Left hindlimb (tissue), 1 donor: ENCODE results near the gene POP4.
"Not testable (repeated sequence)": the region's sequence is repeated elsewhere in the genome, so short reads cannot be mapped to it uniquely, and the experiment has no call there.

Experiments used
- DNase-seq: peaks from one replicate; pipeline ENCODE4 v3.0.0-alpha.2; 2018

The POP4 gene

DNA sequence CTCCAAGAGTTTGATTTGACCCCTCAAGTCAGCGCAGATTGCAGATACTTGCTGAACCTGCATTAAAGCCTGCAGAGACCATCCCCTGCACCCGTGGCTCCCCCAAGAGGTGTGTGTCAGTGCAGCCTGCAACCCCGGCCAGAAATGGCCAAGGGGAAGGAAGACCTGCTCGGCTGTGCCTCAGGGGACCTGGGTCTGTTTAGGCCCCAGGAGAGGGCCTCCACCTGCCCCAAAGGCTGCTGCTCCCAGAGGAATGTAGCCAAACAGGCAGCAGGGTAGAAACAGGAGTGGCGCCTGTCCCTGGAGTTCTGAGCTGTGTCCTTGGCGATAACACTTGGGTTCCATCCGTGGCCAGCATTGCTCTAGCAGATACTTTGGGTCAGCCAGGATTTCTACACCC, 8.0 kb downstream of the POP4 start:
- no peak for DNase-seq

GRCh38 chr19:29614780-29615179, 8.7 kb downstream of the POP4 start:
- DNase-seq = no peak

DNA sequence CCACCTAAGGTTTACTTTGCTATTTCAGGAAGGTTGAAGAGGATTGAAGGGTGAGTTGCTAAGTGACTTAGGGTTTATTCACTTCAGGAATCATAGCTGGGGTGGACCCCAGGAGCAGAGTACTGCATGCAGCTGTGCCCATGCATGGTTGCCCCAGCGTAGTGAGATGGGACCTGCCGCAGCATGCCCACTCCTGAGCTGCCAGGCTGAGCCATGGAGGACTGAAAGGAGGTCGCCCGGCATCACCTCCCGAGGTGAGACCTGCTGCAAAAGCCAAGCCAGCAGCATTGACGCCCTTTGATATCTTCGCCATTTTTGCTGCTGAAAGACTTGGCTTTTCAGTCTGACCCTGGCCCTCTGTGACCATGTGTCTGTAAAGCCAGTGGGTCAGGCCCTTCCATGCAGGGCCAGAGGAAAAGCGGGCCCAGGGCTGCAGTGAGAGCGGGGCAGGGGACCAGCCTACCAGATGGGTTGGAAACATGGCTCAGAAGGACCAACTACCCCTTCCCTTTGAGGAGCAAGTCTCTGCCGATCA, 9.9 kb downstream of the POP4 start:
- DNase-seq = no peak

- no peak for DNase-seq
These were observed 10.5 kb downstream of the POP4 start for GRCh38 chr19:29616541-29616940.

- DNase-seq = no peak
These were observed 11.5 kb downstream of the POP4 start for GRCh38 chr19:29617366-29618266.

- no peak for DNase-seq
These were observed 12.4 kb downstream of the POP4 start for GRCh38 chr19:29618434-29618833.

GRCh38 chr19:29618871-29619270, 12.8 kb downstream of the POP4 start:
- no peak for DNase-seq

DNA sequence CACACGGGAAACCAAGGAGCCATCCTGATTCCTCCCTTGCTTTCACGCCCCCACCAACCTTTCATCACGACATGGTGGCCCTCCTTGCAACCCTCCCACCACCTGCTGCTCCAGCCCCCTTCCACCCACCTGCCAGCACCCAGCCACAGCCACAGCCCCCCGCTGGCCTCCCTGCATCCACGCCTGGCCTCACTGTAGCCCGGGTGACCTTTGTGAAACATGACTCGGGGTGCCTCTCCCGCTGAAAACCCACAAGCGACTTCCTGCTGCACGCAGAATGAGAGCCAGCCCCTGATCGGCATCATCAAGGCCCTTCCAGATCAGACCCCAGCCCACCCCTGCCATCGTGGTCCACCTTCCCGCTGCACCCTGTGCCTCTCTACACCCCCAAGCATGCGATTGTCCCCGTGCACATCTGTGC, 14.9 kb downstream of the POP4 start:
- DNase-seq = no peak

DNA sequence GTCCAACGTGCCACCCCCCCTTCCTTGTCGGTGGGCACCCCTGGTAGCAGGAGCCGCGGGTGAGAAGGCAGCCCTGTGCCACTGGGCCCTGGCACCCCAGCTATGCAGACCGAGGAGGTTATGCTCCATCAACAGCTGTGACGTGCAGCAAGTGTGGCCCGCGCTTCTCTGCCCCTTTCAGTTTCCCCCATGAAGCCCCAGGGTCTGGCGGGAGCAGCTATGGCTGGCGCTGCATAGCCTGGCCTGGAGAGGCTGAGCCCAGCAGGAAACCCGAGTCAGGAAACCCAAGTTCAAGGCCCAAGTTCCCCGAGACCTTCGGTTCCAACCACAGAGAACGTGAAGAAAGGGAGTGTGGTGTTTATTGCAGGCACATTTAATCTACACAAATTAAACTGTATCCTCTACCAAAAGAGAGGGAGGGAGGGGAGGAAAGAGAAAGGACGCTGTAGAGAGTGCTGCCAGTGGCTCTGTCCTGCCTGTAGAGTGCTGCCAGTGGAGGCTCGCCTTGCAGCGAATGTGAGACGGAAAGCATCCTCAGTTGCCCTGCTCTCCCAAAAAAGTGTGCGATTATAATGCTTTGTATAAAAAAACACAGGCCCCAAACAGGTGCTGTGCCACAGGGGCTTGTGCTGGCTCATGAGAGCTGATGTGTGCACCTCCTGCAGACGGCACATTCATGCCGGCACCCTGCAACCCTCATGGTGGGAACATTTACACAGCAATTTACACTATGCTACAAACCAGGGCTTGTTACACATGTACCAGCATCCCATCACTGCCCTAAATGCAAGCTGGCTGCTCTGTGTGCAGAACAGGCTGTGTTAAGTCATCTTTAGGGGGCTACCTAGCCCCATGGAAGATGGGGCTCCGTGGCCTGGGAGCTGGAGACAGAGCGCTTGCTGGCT, 16.3 kb downstream of the POP4 start:
- no peak for DNase-seq

DNA sequence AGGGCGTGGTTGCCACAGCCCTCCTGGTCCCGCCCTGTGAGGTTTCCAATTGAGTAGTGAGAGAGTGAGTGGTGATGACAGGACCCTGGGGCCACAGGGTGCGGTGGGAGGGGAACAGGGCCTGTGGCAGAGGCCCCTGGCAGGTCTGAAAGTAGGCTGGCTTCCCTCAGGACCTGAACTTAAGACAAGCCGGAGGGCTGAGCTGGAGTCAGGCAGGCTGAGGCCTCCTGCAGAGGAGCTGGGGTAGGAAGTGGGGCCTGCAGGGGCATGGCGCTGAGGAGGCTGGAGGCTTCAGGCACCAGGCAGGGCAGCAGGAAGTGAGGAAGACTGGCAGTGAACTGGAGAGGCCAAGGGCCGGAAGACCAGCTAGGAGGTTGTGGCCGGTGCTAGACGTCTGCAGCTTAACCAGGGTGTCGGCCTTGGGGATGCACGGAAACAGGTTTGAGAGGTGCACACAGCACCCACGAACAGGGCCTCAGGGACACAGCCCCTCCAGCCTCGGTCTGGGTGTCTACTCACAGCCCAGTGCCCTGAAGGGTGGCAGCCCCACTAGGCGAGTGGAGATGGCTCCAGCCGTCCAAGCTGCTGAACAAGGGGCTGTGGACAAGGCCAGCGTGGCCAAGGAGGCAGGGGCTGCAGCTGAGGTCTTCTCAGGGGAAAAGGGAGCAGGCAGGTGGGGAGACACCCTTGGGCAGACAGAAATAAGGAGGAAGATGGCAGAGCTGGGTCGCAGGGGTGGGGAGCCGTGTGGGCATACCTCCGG, 17.8 kb downstream of the POP4 start:
- DNase-seq = no peak

GRCh38 chr19:29624489-29625185, 18.6 kb downstream of the POP4 start:
- no peak for DNase-seq

DNA sequence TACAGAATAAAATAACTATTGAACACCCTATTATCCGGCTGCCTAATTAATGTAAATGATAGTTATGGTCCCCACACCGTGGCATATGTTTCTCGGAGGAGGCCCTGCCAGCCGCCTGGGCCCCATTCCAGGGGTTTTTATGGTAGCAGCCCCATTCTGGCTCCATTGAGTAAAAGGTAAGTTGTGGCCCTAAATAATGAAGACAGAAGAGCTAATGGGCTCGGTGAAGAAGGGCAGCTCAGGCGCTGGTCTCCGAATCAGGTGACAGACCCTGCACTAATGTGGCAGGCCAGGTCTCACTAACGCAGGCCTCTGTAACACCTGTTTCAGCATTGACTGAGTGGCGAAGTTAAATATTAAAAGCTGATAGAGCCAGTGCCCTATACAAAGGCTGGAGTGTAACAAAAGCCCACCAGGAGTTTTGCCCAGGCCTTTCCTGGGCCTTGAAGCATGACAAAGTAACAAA, 19.1 kb downstream of the POP4 start:
- DNase-seq = no peak

GRCh38 chr19:29626386-29626785, 20.3 kb downstream of the POP4 start:
- DNase-seq = no peak

GRCh38 chr19:29626832-29627231, 20.7 kb downstream of the POP4 start:
- DNase-seq = not testable (repeated sequence)

DNA sequence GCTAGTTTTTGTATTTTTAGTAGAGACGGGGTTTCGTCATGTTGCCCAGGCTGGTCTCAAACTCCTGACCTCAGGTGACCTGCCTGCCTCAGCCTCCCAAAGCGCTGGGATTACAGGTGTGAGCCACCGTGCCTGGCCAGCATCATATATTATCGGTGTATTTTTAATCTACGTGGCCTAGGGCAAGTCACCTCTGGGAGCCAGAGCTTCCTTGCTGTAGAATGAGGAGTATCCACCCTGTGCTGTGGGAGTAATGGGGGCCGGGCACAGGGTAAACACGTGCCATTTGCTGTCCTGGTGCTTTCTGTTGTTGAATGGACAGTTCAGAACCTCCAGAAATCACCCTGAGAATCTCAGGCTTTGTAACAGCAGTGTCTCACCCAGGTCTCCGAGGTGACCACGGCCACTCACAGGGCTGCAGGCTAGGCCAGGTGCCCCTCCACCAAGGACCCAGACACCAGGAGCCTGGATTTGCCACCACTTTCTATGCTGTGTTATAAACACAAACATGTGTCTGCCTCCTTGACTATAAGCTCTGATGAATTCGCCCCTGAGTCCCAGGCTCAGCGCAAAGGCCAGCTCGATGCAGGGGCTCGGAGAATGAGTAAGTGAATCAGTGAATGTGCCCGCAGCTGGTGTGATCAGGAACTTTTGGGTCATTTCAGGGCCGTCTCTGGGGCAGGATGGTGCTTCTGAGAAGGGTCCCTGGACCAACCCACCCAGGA, 22.7 kb downstream of the POP4 start:
- no peak for DNase-seq

GRCh38 chr19:29629836-29630534, 23.9 kb downstream of the POP4 start:
- DNase-seq = no peak

GRCh38 chr19:29630655-29631054, 24.6 kb downstream of the POP4 start:
- DNase-seq = no peak

GRCh38 chr19:29631450-29631849, 25.4 kb downstream of the POP4 start:
- DNase-seq = no peak

DNA sequence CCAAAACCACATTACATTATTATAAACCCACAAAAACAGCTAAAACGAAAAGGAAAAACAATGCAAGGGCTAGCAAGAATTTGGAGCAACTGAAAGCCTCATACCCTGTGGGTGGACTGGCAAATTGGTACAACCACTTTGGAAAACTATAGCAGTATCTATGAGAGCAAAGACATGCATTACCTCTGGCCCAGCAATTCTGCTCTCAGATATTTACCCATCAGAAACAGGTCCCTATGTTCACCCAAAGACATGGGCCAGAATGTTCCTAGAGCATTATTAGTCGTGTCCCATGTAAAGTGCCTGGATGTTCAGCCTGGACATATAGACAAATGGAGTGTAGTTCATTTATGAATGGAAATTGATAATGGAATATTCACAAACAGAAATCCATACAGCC, 27.9 kb downstream of the POP4 start:
- no peak for DNase-seq

DNA sequence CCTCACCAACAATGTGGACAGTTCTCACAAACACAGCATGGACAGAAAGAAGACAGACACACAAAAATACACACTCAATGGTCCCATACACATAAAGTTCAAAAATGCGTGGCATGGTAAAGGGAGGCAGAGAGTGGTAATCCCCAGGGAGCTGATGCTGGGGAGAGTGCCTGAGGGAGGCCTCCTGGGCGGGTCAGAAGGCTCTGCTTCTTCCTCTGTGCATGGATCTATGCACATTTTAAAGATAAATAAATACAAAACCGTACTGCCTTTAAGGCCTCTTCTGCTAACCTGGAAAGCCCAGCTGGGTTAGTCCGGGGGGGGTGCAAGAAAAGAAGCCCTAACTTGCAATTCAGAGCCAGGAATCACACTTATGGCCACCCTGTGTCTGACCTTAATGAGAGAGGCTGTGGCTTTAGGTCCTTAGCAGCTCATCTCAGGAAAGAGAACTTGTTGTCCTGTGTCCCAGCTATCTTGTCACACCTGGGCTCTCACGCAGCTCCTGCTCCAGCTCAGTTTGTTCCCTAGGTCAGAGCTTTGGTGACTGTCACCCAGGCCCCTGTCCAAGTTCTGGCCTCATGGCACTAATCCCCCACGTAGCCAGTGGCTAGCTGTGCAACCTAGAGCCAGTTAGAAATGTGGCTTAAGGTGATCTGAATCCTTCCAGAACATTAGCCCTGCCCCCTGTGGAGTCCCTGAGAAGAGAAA, 28.5 kb downstream of the POP4 start:
- DNase-seq = no peak
